Progenitor cell of endocrine pancreas (in vitro differentiated cells): ENCODE measurements around the gene ZNF865. TPM values are rescaled to one million over a fixed set of nuclear protein-coding genes. Genes with fewer than 3 reads are reported as not detected.
"Not testable (repeated sequence)": the region's sequence is repeated elsewhere in the genome, so short reads cannot be mapped to it uniquely, and the experiment has no call there.

Experiments
- DNase-seq: peaks from one replicate; pipeline ENCODE4 v3.0.0; 2021; ENCODE audit warnings: low spot score; ENCODE audit not compliant: unreplicated experiment
- H3K27ac Mint-ChIP-seq: 2 replicates; pipeline ENCODE4 v1.8.0; 2021; ENCODE audit warnings: mild to moderate bottlenecking, moderate library complexity, mixed read lengths
- H3K27me3 Mint-ChIP-seq: 2 replicates; pipeline ENCODE4 v1.8.0; 2021; ENCODE audit warnings: mixed read lengths
- H3K36me3 Mint-ChIP-seq: 2 replicates; pipeline ENCODE4 v1.8.0; 2022; ENCODE audit warnings: mixed read lengths; ENCODE audit not compliant: insufficient read depth
- H3K4me1 Mint-ChIP-seq: 2 replicates; pipeline ENCODE4 v1.8.0; 2021; ENCODE audit warnings: low read depth, mixed read lengths
- H3K4me3 Mint-ChIP-seq: 2 replicates; pipeline ENCODE4 v1.8.0; 2021; ENCODE audit warnings: low read depth, mild to moderate bottlenecking, moderate library complexity, mixed read lengths
- H3K9me3 Mint-ChIP-seq: 2 replicates; pipeline ENCODE4 v1.8.0; 2021; ENCODE audit warnings: low read depth, mixed read lengths
- CTCF ChIP-seq: fragments of 200-600 bp; sonication (generic); IDR thresholded peaks from one replicate; pipeline ENCODE4 v1.5.0; 2021; ENCODE audit warnings: antibody characterized with exemption, mild to moderate bottlenecking; ENCODE audit not compliant: unreplicated experiment
- total RNA-seq: library from RNA; stranded (reverse); gene quantifications from 2 replicates; pipeline ENCODE4 v1.2.1, GENCODE V29; 2021

Gene ZNF865
- total RNA-seq, 1 donor from 2014 or later: 19.9 TPM

DNA sequence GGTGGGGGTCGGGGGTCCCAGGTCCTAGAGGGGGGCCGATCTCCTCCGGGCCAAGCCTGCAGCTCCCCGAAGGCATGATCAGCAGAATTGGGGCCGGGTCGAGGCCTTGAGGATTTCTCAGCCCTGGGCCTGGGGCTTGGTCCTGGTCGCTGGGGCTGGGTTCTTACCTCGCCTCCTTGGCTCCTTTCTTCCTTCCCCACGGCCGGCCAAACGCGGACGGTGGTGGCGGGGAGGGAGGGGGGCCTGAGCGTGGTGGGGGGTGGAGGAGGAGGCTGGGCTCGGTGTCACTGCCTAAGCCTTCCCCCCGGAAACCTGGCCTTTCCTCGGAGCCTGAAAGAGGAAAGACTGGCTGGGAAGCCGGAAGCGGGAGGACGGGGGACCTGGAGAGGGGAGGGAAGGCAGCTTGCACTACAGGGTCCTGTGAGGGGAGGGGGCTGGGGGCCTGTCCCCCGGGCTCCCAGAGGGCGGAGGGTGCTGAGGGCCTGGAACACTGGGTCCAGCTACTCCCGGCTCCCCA, 24.8 kb upstream of the ZNF865 start, which contains the start of gene ZNF579:
ZNF579 (minus strand) TSS at position 221 of the 517 bp plus-strand sequence. CDS start 1,209 bp downstream, outside the sequence.
- peak; percentile 77 for DNase-seq
- no peaks in the 10 kb centered on the region for H3K27me3 Mint-ChIP-seq
- peaks cover 17% of the 10 kb centered on the region for H3K36me3 Mint-ChIP-seq
- no peaks in the 10 kb centered on the region for H3K9me3 Mint-ChIP-seq
- no peak for TF ChIP-seq CTCF
- H3K4me1 Mint-ChIP-seq: peaks cover 25% of the 10 kb centered on the region
- peak within 1 kb of the TSS; percentile 94 for H3K27ac Mint-ChIP-seq
- peak within 1 kb of the TSS; percentile 92 for H3K4me3 Mint-ChIP-seq

GRCh38 chr19:55581145-55581822, 24.2 kb upstream of the ZNF865 start:
- Mint-ChIP-seq H3K9me3 (no peaks in the 10 kb centered on the region), H3K4me1 (peaks cover 29% of the 10 kb centered on the region), H3K4me3 (peak overlapping the region; percentile 92), H3K27ac (peak overlapping the region; percentile 94), H3K36me3 (peaks cover 12% of the 10 kb centered on the region), H3K27me3 (no peaks in the 10 kb centered on the region)
- no peak for DNase-seq
- TF ChIP-seq CTCF: no peak

- Mint-ChIP-seq H3K4me3 (peak overlapping the region; percentile 92), H3K27ac (peak overlapping the region; percentile 94), H3K9me3 (no peaks in the 10 kb centered on the region), H3K36me3 (peaks cover 10% of the 10 kb centered on the region), H3K27me3 (no peaks in the 10 kb centered on the region), H3K4me1 (peaks cover 28% of the 10 kb centered on the region)
- TF ChIP-seq CTCF: no peak
- no peak for DNase-seq
Measured at GRCh38 chr19:55581823-55582223, 23.6 kb upstream of the ZNF865 start.

- not testable (repeated sequence) for DNase-seq, H3K9me3 Mint-ChIP-seq, H3K36me3 Mint-ChIP-seq, H3K27me3 Mint-ChIP-seq
- Mint-ChIP-seq H3K4me1 (peaks cover 28% of the 10 kb centered on the region), H3K27ac (peak overlapping the region; percentile 94), H3K4me3 (peak overlapping the region; percentile 92)
Measured at GRCh38 chr19:55582284-55582683, 23.2 kb upstream of the ZNF865 start.

DNA sequence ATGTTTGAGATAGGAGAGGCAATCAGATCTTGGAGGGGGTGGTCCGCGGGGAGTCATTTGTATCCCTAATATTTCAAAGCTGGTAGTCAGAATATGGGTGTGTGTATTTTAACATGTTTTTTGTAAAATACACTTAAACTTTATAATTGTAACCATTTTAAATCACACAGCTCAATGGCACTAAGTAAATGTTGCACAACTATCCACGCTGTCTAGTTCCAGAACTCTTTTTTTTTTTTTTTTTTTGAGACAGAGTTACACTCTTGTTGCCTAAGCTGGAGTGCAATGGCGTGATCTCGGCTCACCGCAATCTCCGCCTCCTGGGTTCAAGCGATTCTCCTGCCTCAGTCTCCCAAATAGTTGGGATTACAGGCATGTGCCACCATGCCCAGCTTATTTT, 21.6 kb upstream of the ZNF865 start:
- not testable (repeated sequence) for H3K27ac Mint-ChIP-seq, H3K27me3 Mint-ChIP-seq, H3K9me3 Mint-ChIP-seq, H3K4me3 Mint-ChIP-seq, H3K36me3 Mint-ChIP-seq, DNase-seq
- H3K4me1 Mint-ChIP-seq: peaks cover 28% of the 10 kb centered on the region

GRCh38 chr19:55584871-55585270, 20.6 kb upstream of the ZNF865 start:
- Mint-ChIP-seq H3K4me3 (no peak overlapping the region), H3K27me3 (no peaks in the 10 kb centered on the region), H3K36me3 (peaks cover under 1% of the 10 kb centered on the region), H3K27ac (peak overlapping the region; percentile 84), H3K4me1 (peaks cover 28% of the 10 kb centered on the region), H3K9me3 (no peaks in the 10 kb centered on the region)
- DNase-seq: no peak
- no peak for TF ChIP-seq CTCF
